Measurements from ENCODE around the gene PGBD2. TPM values are rescaled to one million over a fixed set of nuclear protein-coding genes. Genes with fewer than 3 reads are reported as not detected.

The PGBD2 gene
- total and polyA plus RNA-seq, 2 of the 13 experiments (the other 11 are each of a cell fraction or from before 2014, with no cell fraction given): 6.0 to 7.4 TPM

DNA sequence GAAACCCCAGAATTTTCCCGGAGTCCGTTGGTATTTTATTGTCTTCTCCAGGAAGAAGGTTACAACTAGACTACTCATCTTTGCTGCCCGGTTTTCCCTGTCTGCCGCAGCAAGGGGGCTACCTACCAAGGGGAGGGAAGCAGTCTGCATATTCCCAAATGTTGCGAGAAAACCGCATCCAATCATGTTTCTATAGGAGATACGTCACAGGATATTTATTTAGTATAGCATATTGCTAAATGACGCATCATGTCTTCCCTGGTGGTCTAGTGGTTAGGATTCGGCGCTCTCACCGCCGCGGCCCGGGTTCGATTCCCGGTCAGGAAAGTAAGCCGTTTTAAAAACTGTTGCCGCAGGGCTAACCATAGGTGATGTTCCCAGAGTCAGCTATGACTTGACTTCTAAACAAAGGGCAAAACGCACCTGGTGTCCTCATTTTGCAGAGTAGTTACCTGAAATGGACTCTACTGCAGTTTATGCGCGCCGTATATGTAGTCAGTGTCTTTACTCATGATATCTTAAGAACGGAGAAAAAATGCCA lies 32.0 kb upstream of the PGBD2 start (continued):
- no peak for TF ChIP-seq POLR2G (IDR thresholded peaks at IDR 0.05; ENCODE audit: low read depth, low read length)
- 0 out of 2 replicates have a peak, but pooled peaks have one; percentile 46 for TF ChIP-seq ZNF253 (CRISPR knock-in tag; IDR thresholded peaks at IDR 0.05; ENCODE audit: borderline replicate concordance)
- no peak for TF ChIP-seq NR2F6 (IDR thresholded peaks at IDR 0.05)
- 0 out of 2 replicates have a peak, but pooled peaks have one; percentile 38 for TF ChIP-seq NR2F6 (CRISPR knock-in tag; IDR thresholded peaks at IDR 0.05)
- TF ChIP-seq, protein P1, sequence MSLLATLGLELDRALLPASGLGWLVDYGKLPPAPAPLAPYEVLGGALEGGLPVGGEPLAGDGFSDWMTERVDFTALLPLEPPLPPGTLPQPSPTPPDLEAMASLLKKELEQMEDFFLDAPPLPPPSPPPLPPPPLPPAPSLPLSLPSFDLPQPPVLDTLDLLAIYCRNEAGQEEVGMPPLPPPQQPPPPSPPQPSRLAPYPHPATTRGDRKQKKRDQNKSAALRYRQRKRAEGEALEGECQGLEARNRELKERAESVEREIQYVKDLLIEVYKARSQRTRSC (CRISPR knock-in tag; IDR thresholded peaks at IDR 0.05; ENCODE audit: low read depth): no peak
- 0 out of 2 replicates have a peak, but pooled peaks have one; percentile 1 for TF ChIP-seq ZNF274 (CRISPR knock-in tag; IDR thresholded peaks at IDR 0.05)
- no peak for TF ChIP-seq SALL2 (CRISPR knock-in tag; IDR thresholded peaks at IDR 0.05)
- no peak for TF ChIP-seq CHCHD3 (CRISPR knock-in tag; IDR thresholded peaks at IDR 0.05)
- TF ChIP-seq POGZ (CRISPR knock-in tag; IDR thresholded peaks at IDR 0.05): no peak
- no peak; the same call in 1 of the 2 replicates for TF ChIP-seq ZNF614 (CRISPR knock-in tag; IDR thresholded peaks at IDR 0.05; ENCODE audit: borderline replicate concordance)
- TF ChIP-seq, protein P2, sequence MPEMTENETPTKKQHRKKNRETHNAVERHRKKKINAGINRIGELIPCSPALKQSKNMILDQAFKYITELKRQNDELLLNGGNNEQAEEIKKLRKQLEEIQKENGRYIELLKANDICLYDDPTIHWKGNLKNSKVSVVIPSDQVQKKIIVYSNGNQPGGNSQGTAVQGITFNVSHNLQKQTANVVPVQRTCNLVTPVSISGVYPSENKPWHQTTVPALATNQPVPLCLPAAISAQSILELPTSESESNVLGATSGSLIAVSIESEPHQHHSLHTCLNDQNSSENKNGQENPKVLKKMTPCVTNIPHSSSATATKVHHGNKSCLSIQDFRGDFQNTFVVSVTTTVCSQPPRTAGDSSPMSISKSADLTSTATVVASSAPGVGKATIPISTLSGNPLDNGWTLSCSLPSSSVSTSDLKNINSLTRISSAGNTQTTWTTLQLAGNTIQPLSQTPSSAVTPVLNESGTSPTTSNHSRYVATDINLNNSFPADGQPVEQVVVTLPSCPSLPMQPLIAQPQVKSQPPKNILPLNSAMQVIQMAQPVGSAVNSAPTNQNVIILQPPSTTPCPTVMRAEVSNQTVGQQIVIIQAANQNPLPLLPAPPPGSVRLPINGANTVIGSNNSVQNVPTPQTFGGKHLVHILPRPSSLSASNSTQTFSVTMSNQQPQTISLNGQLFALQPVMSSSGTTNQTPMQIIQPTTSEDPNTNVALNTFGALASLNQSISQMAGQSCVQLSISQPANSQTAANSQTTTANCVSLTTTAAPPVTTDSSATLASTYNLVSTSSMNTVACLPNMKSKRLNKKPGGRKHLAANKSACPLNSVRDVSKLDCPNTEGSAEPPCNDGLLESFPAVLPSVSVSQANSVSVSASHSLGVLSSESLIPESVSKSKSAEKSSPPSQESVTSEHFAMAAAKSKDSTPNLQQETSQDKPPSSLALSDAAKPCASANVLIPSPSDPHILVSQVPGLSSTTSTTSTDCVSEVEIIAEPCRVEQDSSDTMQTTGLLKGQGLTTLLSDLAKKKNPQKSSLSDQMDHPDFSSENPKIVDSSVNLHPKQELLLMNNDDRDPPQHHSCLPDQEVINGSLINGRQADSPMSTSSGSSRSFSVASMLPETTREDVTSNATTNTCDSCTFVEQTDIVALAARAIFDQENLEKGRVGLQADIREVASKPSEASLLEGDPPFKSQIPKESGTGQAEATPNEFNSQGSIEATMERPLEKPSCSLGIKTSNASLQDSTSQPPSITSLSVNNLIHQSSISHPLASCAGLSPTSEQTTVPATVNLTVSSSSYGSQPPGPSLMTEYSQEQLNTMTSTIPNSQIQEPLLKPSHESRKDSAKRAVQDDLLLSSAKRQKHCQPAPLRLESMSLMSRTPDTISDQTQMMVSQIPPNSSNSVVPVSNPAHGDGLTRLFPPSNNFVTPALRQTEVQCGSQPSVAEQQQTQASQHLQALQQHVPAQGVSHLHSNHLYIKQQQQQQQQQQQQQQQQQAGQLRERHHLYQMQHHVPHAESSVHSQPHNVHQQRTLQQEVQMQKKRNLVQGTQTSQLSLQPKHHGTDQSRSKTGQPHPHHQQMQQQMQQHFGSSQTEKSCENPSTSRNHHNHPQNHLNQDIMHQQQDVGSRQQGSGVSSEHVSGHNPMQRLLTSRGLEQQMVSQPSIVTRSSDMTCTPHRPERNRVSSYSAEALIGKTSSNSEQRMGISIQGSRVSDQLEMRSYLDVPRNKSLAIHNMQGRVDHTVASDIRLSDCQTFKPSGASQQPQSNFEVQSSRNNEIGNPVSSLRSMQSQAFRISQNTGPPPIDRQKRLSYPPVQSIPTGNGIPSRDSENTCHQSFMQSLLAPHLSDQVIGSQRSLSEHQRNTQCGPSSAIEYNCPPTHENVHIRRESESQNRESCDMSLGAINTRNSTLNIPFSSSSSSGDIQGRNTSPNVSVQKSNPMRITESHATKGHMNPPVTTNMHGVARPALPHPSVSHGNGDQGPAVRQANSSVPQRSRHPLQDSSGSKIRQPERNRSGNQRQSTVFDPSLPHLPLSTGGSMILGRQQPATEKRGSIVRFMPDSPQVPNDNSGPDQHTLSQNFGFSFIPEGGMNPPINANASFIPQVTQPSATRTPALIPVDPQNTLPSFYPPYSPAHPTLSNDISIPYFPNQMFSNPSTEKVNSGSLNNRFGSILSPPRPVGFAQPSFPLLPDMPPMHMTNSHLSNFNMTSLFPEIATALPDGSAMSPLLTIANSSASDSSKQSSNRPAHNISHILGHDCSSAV (CRISPR knock-in tag; IDR thresholded peaks at IDR 0.05; ENCODE audit: borderline replicate concordance): no peak
- TF ChIP-seq MAZ (IDR thresholded peaks at IDR 0.05; ENCODE audit: borderline replicate concordance, low read depth, low read length): peak; percentile 11; the same call in 1 of the 2 replicates
- TF ChIP-seq MAZ (CRISPR knock-in tag; IDR thresholded peaks at IDR 0.05; ENCODE audit: low read depth): 0 out of 2 replicates have a peak, but pooled peaks have one; percentile 17
- TF ChIP-seq ZNF207 (IDR thresholded peaks at IDR 0.05; ENCODE audit: borderline replicate concordance): no peak

Measured in HepG2 (cell line).